ENCODE measurements around the gene MAP2K2. TPM values are rescaled to one million over a fixed set of nuclear protein-coding genes. Genes with fewer than 3 reads are reported as not detected.

The MAP2K2 gene
- total and polyA plus RNA-seq, 12 donors: 81.5 to 369 (median 145) TPM

DNA sequence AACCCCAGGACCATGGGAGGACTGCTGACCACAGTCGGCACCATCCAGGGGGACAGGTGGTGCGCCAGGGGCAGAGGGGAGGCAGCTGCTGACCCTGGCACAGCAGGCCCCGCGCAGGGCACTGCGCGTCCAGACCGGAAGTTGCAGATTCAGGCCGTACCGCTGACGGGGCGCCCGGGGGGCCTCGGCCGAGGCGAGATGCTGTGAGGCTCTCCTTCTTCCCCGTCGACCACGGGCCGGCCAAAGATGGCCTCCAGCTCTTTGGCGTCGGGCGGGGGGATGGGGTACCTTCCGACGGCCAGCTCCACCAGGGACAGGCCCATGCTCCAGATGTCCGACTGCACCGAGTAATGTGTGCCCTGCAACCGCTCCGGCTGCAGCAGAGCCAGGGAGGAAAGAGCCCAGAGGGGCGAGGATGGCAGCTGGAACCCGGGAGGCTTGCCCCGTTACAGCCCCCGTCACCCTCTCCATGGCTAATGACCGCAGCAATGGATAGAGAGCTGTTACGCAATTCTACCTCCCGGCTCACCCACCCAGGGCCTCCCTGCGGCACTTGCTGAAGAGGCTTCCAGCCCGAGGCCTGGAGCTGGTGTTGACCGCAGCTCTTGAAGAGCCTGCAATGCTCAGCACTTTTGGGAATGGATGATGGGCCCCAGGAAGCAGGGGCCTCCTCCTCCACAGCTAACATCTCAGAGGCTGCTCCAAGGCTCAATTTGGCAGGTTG, 24.7 kb downstream of the MAP2K2 start:
- Histone ChIP-seq H3K27me3 (no peaks in the 10 kb centered on the region), H3K4me3 (no peak overlapping the region), H3K9me3 (replicated peaks in 1 of 3) (no peaks in the 10 kb centered on the region), H3K27ac (no peak overlapping the region), H3K36me3 (replicated peaks in 1 of 2) (peaks cover 0 to 60% of the 10 kb centered on the region in 2 donors), H3K4me1 (replicated peaks in 1 of 2) (peaks cover 9 to 12% of the 10 kb centered on the region in 2 donors)
- WGBS, 4 donors: 90 to 94% (median 93%) methylated on average over 6 to 38 of the region's 38 CpGs
- DNase-seq: no peak
- intact Hi-C loops (cut with DNase I): no loop called here
- no peak for TF ChIP-seq POLR2A (IDR thresholded peaks at IDR 0.05)
- TF ChIP-seq CTCF (IDR thresholded peaks at IDR 0.05): no peak

GRCh38 chr19:4098493-4098892, 25.4 kb downstream of the MAP2K2 start:
- 90 to 100% (median 92%) methylated on average over 3 to 18 of the region's 18 CpGs for WGBS, 4 donors
- DNase-seq: no peak
- H3K36me3 ChIP-seq (replicated peaks in 1 of 2): peaks cover 0 to 65% of the 10 kb centered on the region in 2 donors
- H3K9me3 ChIP-seq (replicated peaks in 1 of 3): no peaks in the 10 kb centered on the region
- H3K27ac ChIP-seq: no peak overlapping the region
- H3K27me3 ChIP-seq: no peaks in the 10 kb centered on the region
- H3K4me3 ChIP-seq: no peak overlapping the region
- TF ChIP-seq POLR2A (IDR thresholded peaks at IDR 0.05) (no peak), CTCF (IDR thresholded peaks at IDR 0.05) (no peak)
- peaks cover 9 to 12% of the 10 kb centered on the region in 2 donors for H3K4me1 ChIP-seq (replicated peaks in 1 of 2)
- intact Hi-C loops (cut with DNase I): no loop called here

- Histone ChIP-seq H3K36me3 (replicated peaks in 1 of 2) (peaks cover 0 to 60% of the 10 kb centered on the region in 2 donors), H3K4me1 (replicated peaks in 1 of 2) (peaks cover 9 to 12% of the 10 kb centered on the region in 2 donors), H3K27ac (peak overlapping the region in 2 of 5 donors; percentile 33 to 76), H3K9me3 (replicated peaks in 1 of 3) (no peaks in the 10 kb centered on the region), H3K27me3 (no peaks in the 10 kb centered on the region), H3K4me3 (no peak overlapping the region)
- TF ChIP-seq POLR2A (IDR thresholded peaks at IDR 0.05) (no peak), CTCF (IDR thresholded peaks at IDR 0.05) (no peak)
- 13 to 47% (median 34%) methylated on average over 10 to 11 of the region's 11 CpGs for WGBS, 4 donors
- intact Hi-C loops (cut with DNase I): no loop called here
- peak in 6 of 7 donors; percentile 75 to 89 (median 82) for DNase-seq
These were observed 26.4 kb downstream of the MAP2K2 start for GRCh38 chr19:4097501-4097900.

DNA sequence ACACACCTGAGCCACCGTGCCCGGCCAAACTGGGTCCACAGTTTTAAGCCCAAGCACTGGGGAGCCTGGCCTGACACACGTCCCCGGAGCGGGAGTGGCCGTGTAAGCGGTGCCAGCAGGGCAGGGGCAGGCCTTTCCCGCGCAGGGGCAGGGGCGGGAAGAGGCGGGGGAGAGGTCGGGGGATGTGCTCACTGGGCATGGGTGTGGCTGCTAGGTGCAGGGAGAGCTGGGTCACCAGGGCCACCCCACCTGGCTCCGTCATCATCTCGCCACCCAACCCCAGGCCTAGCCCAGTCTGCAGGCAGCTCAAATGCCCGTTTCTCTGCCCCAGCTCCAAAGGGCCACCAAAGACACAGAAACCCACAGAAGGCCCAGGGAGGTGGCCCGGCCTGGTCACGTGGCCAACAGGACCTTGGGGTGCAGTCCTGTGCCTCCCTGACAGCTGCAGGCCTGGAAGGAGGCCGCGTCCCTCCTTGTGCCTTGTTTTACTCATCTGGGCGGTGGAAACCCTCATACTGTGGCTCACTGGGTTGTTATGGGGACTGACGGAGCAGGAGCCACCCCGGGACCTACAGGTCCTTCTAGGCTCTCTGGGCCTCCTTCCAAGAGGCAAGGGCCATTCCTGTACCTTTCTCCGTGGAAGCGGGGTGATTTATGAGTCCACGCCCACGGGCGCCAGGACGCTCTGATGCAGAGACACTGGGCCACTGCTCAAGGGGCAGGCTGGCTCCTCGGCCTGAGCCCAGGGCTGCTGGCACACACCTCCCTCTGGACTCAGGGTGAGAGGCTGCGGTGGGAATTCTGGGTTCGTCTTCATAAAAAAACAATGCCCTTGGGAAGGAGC, 27.7 kb downstream of the MAP2K2 start:
- WGBS, 4 donors: 85 to 93% (median 89%) methylated on average over 3 to 31 of the region's 31 CpGs
- Histone ChIP-seq H3K9me3 (replicated peaks in 1 of 3) (no peaks in the 10 kb centered on the region), H3K27me3 (no peaks in the 10 kb centered on the region), H3K4me1 (replicated peaks in 1 of 2) (peaks cover 9 to 12% of the 10 kb centered on the region in 2 donors), H3K27ac (no peak overlapping the region), H3K36me3 (replicated peaks in 1 of 2) (peaks cover 0 to 48% of the 10 kb centered on the region in 2 donors), H3K4me3 (no peak overlapping the region)
- intact Hi-C loops (cut with DNase I): no loop called here
- TF ChIP-seq CTCF (IDR thresholded peaks at IDR 0.05) (no peak), POLR2A (IDR thresholded peaks at IDR 0.05) (no peak)
- peak in 2 of 7 donors; percentile 40 to 62 for DNase-seq

All from adrenal gland (tissue), 12 donors.